ENCODE data around the gene ECSIT. TPM values are rescaled to one million over a fixed set of nuclear protein-coding genes. Genes with fewer than 3 reads are reported as not detected.
"Not testable (repeated sequence)": the region's sequence is repeated elsewhere in the genome, so short reads cannot be mapped to it uniquely, and the experiment has no call there.

Gene ECSIT
- polyA plus RNA-seq, 1 of the 3 experiments (the other 2 are of a cell fraction) = 43.8 TPM

DNA sequence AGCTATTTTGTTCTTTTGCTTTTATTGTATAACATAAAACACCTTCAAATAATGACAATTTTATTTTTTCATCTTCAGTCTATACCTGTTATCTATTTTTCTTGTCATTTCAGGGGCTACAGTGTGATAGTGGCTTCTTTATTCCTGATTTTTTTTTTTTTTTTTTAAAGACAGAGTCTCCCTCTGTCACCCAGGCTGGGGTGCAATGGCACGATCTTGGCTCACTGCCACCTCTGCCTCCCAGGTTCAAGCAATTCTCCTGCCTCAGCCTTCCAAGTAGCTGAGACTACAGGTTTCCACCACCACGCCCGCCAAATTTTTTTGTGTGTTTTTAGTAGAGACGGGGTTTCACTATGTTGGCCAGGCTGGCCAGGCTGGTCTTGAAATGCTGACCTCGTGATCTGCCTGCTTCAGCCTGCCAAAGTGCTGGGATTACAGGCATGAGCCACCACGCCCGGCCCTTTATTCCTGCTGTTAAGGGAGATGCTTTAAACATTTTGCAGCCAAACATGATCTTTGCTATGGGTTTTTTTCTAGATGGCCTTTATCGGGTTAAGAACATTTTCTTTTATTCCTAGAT lies 60.6 kb downstream of the ECSIT start:
- ChIA-PET POLR2A (interaction anchor here (0.6 kb wide), 1 partner anchor 25 kb away, joined by 3 read pairs; no protein-coding TSS in a partner anchor), CTCF (interaction anchor here (1.2 to 2.2 kb wide), 8 partner anchors 13 to 225 kb away, joined by 3 to 13 read pairs (median 5); no protein-coding TSS in a partner anchor)
- not testable (repeated sequence) for H3K4me2 ChIP-seq; DNase-seq; H3K27me3 ChIP-seq (ENCODE audit: insufficient read depth); H3K9me2 ChIP-seq; H3K79me2 ChIP-seq (ENCODE audit: insufficient read depth); H3K27ac ChIP-seq (ENCODE audit: low read depth in 2 of 2, low read length in 1 of 2); H3K9ac ChIP-seq; H2AFZ ChIP-seq (ENCODE audit: low read depth); H3K4me1 ChIP-seq (ENCODE audit: control insufficient read depth in 1 of 2, insufficient read depth in 2 of 2, low read depth in 1 of 2, low read length in 1 of 2); H4K20me1 ChIP-seq (ENCODE audit: insufficient read depth); H3K4me3 ChIP-seq (ENCODE audit: low read depth in 2 of 2, low read length in 1 of 2); H3F3A ChIP-seq (replicated peaks; ENCODE audit: insufficient read depth); H3K9me3 ChIP-seq; H3K36me3 ChIP-seq (replicated peaks in 1 of 2; ENCODE audit: control insufficient read depth in 1 of 2, insufficient read depth in 2 of 2, low read length in 1 of 2)
- WGBS (ENCODE audit: low lambda C conversion rate) = 80% methylated on average over 8 of the region's 8 CpGs

DNA sequence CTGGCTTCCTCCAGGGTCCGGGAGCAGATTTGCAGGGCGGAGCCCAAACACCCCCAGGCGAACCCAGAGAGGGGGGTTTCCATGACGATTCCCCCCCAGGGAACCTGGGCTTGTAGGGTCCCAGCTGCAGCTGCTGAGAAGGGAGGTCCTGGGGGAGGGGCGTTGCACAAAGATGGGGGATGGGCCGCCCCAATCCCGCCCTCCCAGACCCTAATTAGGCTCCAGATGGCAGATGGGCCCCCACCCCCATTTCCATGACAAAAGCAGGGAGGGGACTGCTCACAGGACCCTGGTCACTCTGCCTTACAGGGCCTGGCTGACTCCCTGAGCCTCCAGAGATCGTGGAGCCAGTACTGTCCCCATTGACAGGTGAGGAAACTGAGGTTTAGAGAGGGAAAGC lies 63.3 kb downstream of the ECSIT start:
- WGBS (ENCODE audit: low lambda C conversion rate) = 84% methylated on average over 4 of the region's 8 CpGs
- Histone ChIP-seq H3F3A (replicated peaks; ENCODE audit: insufficient read depth) (peaks cover 4% of the 10 kb centered on the region), H3K9me3 (no peaks in the 10 kb centered on the region), H3K9ac (no peak overlapping the region), H3K79me2 (ENCODE audit: insufficient read depth) (no peaks in the 10 kb centered on the region), H3K36me3 (replicated peaks in 1 of 2; ENCODE audit: control insufficient read depth in 1 of 2, insufficient read depth in 2 of 2, low read length in 1 of 2) (no peaks in the 10 kb centered on the region), H3K4me2 (no peak overlapping the region), H3K27me3 (ENCODE audit: insufficient read depth) (no peaks in the 10 kb centered on the region), H2AFZ (ENCODE audit: low read depth) (no peak overlapping the region), H3K4me3 (ENCODE audit: low read depth in 2 of 2, low read length in 1 of 2) (no peak overlapping the region), H3K27ac (ENCODE audit: low read depth in 2 of 2, low read length in 1 of 2) (no peak overlapping the region), H3K9me2 (no peaks in the 10 kb centered on the region), H3K4me1 (ENCODE audit: control insufficient read depth in 1 of 2, insufficient read depth in 2 of 2, low read depth in 1 of 2, low read length in 1 of 2) (no peaks in the 10 kb centered on the region), H4K20me1 (ENCODE audit: insufficient read depth) (no peaks in the 10 kb centered on the region)
- POLR2A ChIA-PET = no interaction called here
- CTCF ChIA-PET = no interaction called here
- no peak for TF ChIP-seq FOXM1 (IDR thresholded peaks at IDR 0.05; ENCODE audit: low read depth)
- TF ChIP-seq RCOR1 (IDR thresholded peaks at IDR 0.05; ENCODE audit: low read length) = no peak
- TF ChIP-seq FOSL2 (IDR thresholded peaks at IDR 0.05; ENCODE audit: borderline replicate concordance, low read depth) = no peak
- TF ChIP-seq CHD2 (IDR thresholded peaks at IDR 0.05; ENCODE audit: low read length, partially characterized antibody) = no peak
- no peak for TF ChIP-seq MXI1 (IDR thresholded peaks at IDR 0.05; ENCODE audit: low read depth, low read length)
- TF ChIP-seq, protein P1, sequence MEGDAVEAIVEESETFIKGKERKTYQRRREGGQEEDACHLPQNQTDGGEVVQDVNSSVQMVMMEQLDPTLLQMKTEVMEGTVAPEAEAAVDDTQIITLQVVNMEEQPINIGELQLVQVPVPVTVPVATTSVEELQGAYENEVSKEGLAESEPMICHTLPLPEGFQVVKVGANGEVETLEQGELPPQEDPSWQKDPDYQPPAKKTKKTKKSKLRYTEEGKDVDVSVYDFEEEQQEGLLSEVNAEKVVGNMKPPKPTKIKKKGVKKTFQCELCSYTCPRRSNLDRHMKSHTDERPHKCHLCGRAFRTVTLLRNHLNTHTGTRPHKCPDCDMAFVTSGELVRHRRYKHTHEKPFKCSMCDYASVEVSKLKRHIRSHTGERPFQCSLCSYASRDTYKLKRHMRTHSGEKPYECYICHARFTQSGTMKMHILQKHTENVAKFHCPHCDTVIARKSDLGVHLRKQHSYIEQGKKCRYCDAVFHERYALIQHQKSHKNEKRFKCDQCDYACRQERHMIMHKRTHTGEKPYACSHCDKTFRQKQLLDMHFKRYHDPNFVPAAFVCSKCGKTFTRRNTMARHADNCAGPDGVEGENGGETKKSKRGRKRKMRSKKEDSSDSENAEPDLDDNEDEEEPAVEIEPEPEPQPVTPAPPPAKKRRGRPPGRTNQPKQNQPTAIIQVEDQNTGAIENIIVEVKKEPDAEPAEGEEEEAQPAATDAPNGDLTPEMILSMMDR (IDR thresholded peaks at IDR 0.05) = no peak
- no peak for TF ChIP-seq NFIC (IDR thresholded peaks at IDR 0.05; ENCODE audit: borderline replicate concordance)
- TF ChIP-seq, protein P2, sequence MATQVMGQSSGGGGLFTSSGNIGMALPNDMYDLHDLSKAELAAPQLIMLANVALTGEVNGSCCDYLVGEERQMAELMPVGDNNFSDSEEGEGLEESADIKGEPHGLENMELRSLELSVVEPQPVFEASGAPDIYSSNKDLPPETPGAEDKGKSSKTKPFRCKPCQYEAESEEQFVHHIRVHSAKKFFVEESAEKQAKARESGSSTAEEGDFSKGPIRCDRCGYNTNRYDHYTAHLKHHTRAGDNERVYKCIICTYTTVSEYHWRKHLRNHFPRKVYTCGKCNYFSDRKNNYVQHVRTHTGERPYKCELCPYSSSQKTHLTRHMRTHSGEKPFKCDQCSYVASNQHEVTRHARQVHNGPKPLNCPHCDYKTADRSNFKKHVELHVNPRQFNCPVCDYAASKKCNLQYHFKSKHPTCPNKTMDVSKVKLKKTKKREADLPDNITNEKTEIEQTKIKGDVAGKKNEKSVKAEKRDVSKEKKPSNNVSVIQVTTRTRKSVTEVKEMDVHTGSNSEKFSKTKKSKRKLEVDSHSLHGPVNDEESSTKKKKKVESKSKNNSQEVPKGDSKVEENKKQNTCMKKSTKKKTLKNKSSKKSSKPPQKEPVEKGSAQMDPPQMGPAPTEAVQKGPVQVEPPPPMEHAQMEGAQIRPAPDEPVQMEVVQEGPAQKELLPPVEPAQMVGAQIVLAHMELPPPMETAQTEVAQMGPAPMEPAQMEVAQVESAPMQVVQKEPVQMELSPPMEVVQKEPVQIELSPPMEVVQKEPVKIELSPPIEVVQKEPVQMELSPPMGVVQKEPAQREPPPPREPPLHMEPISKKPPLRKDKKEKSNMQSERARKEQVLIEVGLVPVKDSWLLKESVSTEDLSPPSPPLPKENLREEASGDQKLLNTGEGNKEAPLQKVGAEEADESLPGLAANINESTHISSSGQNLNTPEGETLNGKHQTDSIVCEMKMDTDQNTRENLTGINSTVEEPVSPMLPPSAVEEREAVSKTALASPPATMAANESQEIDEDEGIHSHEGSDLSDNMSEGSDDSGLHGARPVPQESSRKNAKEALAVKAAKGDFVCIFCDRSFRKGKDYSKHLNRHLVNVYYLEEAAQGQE (IDR thresholded peaks at IDR 0.05; ENCODE audit: low read depth, low read length) = no peak
- no peak for TF ChIP-seq GABPA (IDR thresholded peaks at IDR 0.05; ENCODE audit: low read depth)
- TF ChIP-seq NRF1 (IDR thresholded peaks at IDR 0.05; ENCODE audit: low read depth, low read length) = no peak
- TF ChIP-seq EZH2phosphoT487 (IDR thresholded peaks at IDR 0.05; ENCODE audit: borderline replicate concordance, low read depth) = no peak
- TF ChIP-seq RAD21 (IDR thresholded peaks at IDR 0.05; ENCODE audit: low read length) = no peak
- TF ChIP-seq TEAD4 (IDR thresholded peaks at IDR 0.05; ENCODE audit: borderline replicate concordance, insufficient read depth) = no peak
- no peak for TF ChIP-seq RFX5 (IDR thresholded peaks at IDR 0.05; ENCODE audit: low read length)
- TF ChIP-seq, protein P3, sequence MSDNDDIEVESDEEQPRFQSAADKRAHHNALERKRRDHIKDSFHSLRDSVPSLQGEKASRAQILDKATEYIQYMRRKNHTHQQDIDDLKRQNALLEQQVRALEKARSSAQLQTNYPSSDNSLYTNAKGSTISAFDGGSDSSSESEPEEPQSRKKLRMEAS (IDR thresholded peaks at IDR 0.05; ENCODE audit: low read depth) = no peak
- no peak for TF ChIP-seq TAF1 (IDR thresholded peaks at IDR 0.05; ENCODE audit: borderline replicate concordance, low read depth, low read length)
- no peak for TF ChIP-seq EP300 (IDR thresholded peaks at IDR 0.05; ENCODE audit: borderline replicate concordance in 1 of 2, low read depth in 1 of 2, low read length in 1 of 2)
- no peak for DNase-seq

All from SK-N-SH (cell line).